HG02610 (cell line): Measurements from ENCODE around the gene ITGB7.

Source experiments
- ATAC-seq: cut with Tn5 transposase; IDR thresholded peaks from one replicate; pipeline ENCODE4 v1.9.1; 2021; ENCODE audit warnings: mild to moderate bottlenecking, moderate library complexity; ENCODE audit not compliant: unreplicated experiment

Gene ITGB7

DNA sequence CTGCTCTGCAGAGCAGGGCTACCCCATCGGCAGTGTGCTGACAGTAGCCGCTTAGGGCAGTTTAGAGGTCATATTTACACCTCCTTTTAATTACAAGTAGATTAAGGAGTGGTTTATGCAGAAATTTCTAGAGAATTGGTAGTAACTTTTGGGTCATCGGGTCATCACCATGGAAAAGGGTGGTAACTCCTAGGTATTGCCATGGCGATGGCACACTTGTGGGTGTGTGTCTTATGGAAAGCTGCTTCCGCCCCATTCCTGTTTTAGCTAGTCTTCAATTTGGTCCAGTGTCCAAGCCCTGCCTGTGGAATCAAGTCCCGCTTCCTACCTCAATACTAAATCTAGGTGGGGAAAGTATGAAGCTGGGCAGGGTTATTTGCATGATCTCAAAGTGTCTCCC, 56.0 kb downstream of the ITGB7 start:
- no peak for ATAC-seq

DNA sequence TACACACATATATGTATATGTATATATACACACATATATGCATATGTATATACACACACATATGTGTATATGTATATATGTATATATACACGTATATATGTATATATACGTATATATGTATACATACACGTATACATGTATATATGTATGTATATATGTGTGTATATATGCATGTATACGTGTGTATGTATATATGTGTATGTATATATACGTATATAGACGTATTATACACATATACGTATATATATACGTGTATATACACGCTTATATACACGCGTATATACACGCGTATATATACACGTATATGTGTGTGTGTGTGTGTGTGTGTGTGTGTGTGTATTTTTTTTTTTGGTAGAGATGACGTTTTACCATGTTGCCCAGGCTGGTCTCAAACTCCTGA, 59.4 kb downstream of the ITGB7 start:
- ATAC-seq, result no peak

DNA sequence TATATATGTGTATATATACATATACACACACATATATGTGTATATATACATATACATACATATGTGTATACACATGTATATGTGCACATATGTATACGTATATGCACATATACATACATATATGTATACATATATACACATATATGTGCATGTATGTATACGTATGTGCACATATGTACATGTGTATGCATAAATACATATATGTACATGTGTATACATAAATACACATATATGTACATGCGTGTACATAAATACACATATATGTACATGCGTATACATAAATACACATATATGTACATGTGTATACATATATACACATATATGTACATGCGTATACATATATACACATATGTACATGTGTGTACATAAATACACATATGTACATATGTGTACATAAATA, 59.9 kb downstream of the ITGB7 start:
- ATAC-seq, result no peak

DNA sequence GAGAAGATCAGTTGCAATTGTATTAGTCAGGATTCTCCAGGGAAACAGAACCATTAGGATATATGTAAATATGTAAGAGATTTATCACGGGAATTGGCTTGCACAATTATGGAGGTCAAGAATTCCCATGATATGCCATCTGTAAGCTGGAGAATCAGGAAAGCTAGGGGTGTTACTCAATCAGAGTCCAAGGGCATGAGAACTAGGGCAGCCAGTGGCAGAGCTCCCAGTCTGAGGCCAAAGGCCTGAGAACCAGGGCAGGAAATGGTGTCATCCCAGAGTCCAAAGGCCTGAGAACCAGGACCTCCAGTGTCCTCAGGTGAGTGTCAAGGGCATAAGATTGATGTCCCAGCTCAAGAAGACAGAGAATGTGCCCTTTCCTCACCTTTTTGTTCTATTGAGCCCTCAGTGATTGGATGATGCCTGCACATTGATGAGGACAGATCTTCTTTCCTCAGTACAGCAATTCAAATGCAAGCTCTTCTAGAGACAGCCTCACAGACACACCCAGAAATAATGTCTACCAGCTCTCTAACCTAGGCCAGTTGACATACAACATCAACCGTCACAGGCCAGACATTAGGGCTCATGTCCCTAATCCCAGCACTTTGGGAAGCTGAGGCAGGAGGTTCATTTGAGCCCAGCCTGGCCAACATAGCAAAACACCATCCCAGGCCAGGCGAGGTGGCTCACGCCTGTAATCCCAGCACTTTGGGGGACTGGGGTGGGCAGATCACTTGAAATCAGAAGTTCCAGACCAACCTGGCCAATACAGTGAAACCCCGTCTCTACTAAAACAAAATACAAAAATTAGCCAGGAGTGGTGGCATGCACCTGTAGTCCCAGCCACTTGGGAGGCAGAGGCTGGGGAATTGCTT, 61.4 kb downstream of the ITGB7 start:
- no peak for ATAC-seq

DNA sequence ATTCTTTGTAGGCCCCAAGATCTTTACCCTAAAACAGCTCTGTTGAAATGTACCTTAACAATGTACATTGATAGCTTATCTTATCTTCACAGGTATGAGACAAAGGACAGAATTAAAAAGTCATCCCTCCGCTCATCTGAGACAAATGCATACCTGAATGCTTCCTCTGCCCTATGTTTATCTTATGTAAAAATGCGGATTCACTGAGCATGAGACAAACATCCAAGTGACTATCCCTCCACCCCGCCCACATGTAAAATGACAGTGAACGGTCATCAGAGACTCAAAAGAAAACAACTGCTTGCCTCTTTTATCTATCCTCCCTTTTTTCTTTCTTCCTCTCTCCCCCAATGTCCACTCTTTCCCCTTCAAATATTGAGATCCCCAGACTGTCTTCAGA, 63.7 kb downstream of the ITGB7 start:
- ATAC-seq, result no peak
